Common myeloid progenitor, CD34-positive (primary cell): Measurements from ENCODE around the gene TMOD2.

ENCODE experiments used
- CTCF ChIA-PET: fragments of 350-600 bp; sonication (Branson Sonifier 250); formaldehyde crosslinking; loops from one replicate; lab custom pipeline; 2021; ENCODE audit warnings: antibody characterized with exemption; lab: Charles Lee
- POLR2A ChIA-PET: fragments of 350-600 bp; sonication (Branson Sonifier 250); formaldehyde crosslinking; loops from one replicate; lab custom pipeline; 2021; ENCODE audit warnings: antibody characterized with exemption; lab: Charles Lee
- DNase-seq, 3 donors: peaks; one replicate each; pipeline versions ENCODE4 v3.0.0 to v3.0.0-alpha.2; 2013
- H3K27ac ChIP-seq, 2 experiments: 1 replicate in 1 of 2; 2 replicates in 1 of 2; pipeline ENCODE4 v1.7.0; 2013; ENCODE audit warnings: inconsistent platforms in 2 of 2, low read length in 2 of 2, mild to moderate bottlenecking in 2 of 2, low read depth in 1 of 2, moderate library complexity in 1 of 2; ENCODE audit not compliant: severe bottlenecking in 2 of 2, insufficient read depth in 1 of 2, poor library complexity in 1 of 2
- H3K27me3 ChIP-seq, 5 experiments: replicated peaks in 2 of 5; 1 replicate in 3 of 5; 2 replicates in 2 of 5; pipeline versions ENCODE4 v1.6.1 to v1.7.0; 2013; ENCODE audit warnings: low read length in 4 of 5, mild to moderate bottlenecking in 2 of 5, moderate library complexity in 2 of 5, inconsistent platforms in 1 of 5; ENCODE audit not compliant: insufficient read depth in 5 of 5, control insufficient read depth in 4 of 5
- H3K36me3 ChIP-seq, 4 experiments: 1 replicate in 2 of 4; 2 replicates in 2 of 4; pipeline versions ENCODE4 v1.6.1 to v1.7.0; 2013; ENCODE audit warnings: low read length in 3 of 4, control low read depth in 1 of 4, mild to moderate bottlenecking in 1 of 4; ENCODE audit not compliant: control insufficient read depth in 4 of 4, insufficient read depth in 4 of 4
- H3K4me1 ChIP-seq, 4 experiments: 1 replicate in 3 of 4; 2 replicates in 1 of 4; pipeline versions ENCODE4 v1.6.1 to v1.7.1; 2013; ENCODE audit warnings: low read length in 3 of 4, mild to moderate bottlenecking in 3 of 4, control low read depth in 1 of 4, inconsistent platforms in 1 of 4, moderate library complexity in 1 of 4; ENCODE audit not compliant: control insufficient read depth in 4 of 4, insufficient read depth in 4 of 4; ENCODE audit errors: control extremely low read depth in 1 of 4
- H3K4me3 ChIP-seq, 7 experiments: 1 replicate in 4 of 7; 2 replicates in 3 of 7; pipeline versions ENCODE4 v1.5.1 to v1.7.0; 2013; ENCODE audit warnings: mild to moderate bottlenecking in 7 of 7, low read length in 6 of 7, moderate library complexity in 6 of 7, inconsistent platforms in 2 of 7, low read depth in 2 of 7, control low read depth in 1 of 7; ENCODE audit not compliant: insufficient read depth in 4 of 7, control insufficient read depth in 1 of 7; ENCODE audit errors: extremely low read depth in 1 of 7
- H3K9me3 ChIP-seq, 5 experiments: 1 replicate in 4 of 5; 2 replicates in 1 of 5; pipeline versions ENCODE4 v1.6.1 to v1.7.1; 2013; ENCODE audit warnings: low read length in 4 of 5, mild to moderate bottlenecking in 2 of 5, inconsistent platforms in 1 of 5, low read depth in 1 of 5, moderate library complexity in 1 of 5; ENCODE audit not compliant: control insufficient read depth in 4 of 5, insufficient read depth in 2 of 5; ENCODE audit errors: control extremely low read depth in 1 of 5
- WGBS: methylation state at CpG from one replicate; pipeline ENCODE4 v1.1.5; 2013; ENCODE audit not compliant: insufficient coverage; 5-methylcytosine and 5-hydroxymethylcytosine counted together

TMOD2 gene

GRCh38 chr15:51739061-51739712, 12.2 kb upstream of the TMOD2 start:
- no CpG with 5 or more reads among the region's 2 CpGs for WGBS
- Histone ChIP-seq H3K4me1 (peaks cover 20 to 45% (median 33%) of the 10 kb centered on the region in 4 experiments), H3K27me3 (no peaks in the 10 kb centered on the region), H3K27ac (no peak overlapping the region), H3K9me3 (no peaks in the 10 kb centered on the region), H3K36me3 (peaks cover 0 to 2% (median 0%) of the 10 kb centered on the region in 4 experiments), H3K4me3 (no peak overlapping the region)
- ChIA-PET POLR2A (no interaction called here), CTCF (interaction anchor here (0.9 to 1.1 kb wide), 2 partner anchors 8 to 38 kb away, joined by 3 read pairs; no protein-coding TSS in a partner anchor)
- no peak for DNase-seq

- H3K9me3 ChIP-seq, result no peaks in the 10 kb centered on the region
- POLR2A ChIA-PET, result no interaction called here
Measured at GRCh38 chr15:51749307-51749706, 2.1 kb upstream of the TMOD2 start.

GRCh38 chr15:51750186-51750585, 1.2 kb upstream of the TMOD2 start:
- WGBS, result 100% methylated on average over 2 of the region's 4 CpGs
- CTCF ChIA-PET, result interaction anchor here (0.7 to 1.6 kb wide), 2 partner anchors 14 to 26 kb away, joined by 3 to 4 read pairs; no protein-coding TSS in a partner anchor

More at GRCh38 chr15:51749307-51749706, 2.1 kb upstream of the TMOD2 start:
- CTCF ChIA-PET, result interaction anchor here (1.4 to 1.8 kb wide), 3 partner anchors 11 to 27 kb away, joined by 4 to 5 read pairs (median 5); partner anchors contain the start of gene LYSMD2
- H3K27me3 ChIP-seq, result peaks cover 0 to 7% (median 0%) of the 10 kb centered on the region in 5 experiments
- no peak overlapping the region for H3K4me3 ChIP-seq
- no peak for DNase-seq
- no peaks in the 10 kb centered on the region for H3K36me3 ChIP-seq
- H3K4me1 ChIP-seq, result peaks cover 3 to 27% (median 17%) of the 10 kb centered on the region in 4 experiments
- WGBS, result 97% methylated on average over 5 of the region's 5 CpGs
- no peak overlapping the region for H3K27ac ChIP-seq

GRCh38 chr15:51751697-51752683, 593 bp downstream of the TMOD2 start:
- Histone ChIP-seq H3K36me3 (peaks cover 0 to 2% (median 0%) of the 10 kb centered on the region in 4 experiments), H3K9me3 (no peaks in the 10 kb centered on the region), H3K4me1 (peaks cover 3 to 47% (median 33%) of the 10 kb centered on the region in 4 experiments), H3K27me3 (peaks cover 0 to 7% (median 0%) of the 10 kb centered on the region in 5 experiments), H3K4me3 (peak overlapping the region; percentile 68 to 88 (median 73)), H3K27ac (no peak overlapping the region)
- DNase-seq, result peak in 1 of 3 donors; percentile 54
- WGBS, result under 1% methylated on average over 50 of the region's 71 CpGs
- ChIA-PET POLR2A (no interaction called here), CTCF (interaction anchor here (0.8 to 1.6 kb wide), 5 partner anchors 14 to 102 kb away, joined by 3 to 6 read pairs (median 4); partner anchors contain the start of gene LYSMD2)

More at GRCh38 chr15:51750186-51750585, 1.2 kb upstream of the TMOD2 start:
- Histone ChIP-seq H3K27me3 (peaks cover 0 to 7% (median 0%) of the 10 kb centered on the region in 5 experiments), H3K4me1 (peaks cover 3 to 30% (median 18%) of the 10 kb centered on the region in 4 experiments), H3K9me3 (no peaks in the 10 kb centered on the region), H3K27ac (no peak overlapping the region), H3K36me3 (peaks cover 0 to 2% (median 0%) of the 10 kb centered on the region in 4 experiments), H3K4me3 (no peak overlapping the region)
- POLR2A ChIA-PET, result no interaction called here
- no peak for DNase-seq

- H3K27me3 ChIP-seq, result peaks cover 0 to 7% (median 0%) of the 10 kb centered on the region in 5 experiments
- no peak overlapping the region for H3K27ac ChIP-seq
- H3K9me3 ChIP-seq, result no peaks in the 10 kb centered on the region
- no peak for DNase-seq
- POLR2A ChIA-PET, result no interaction called here
- H3K4me3 ChIP-seq, result no peak overlapping the region
- peaks cover 0 to 2% (median 0%) of the 10 kb centered on the region in 4 experiments for H3K36me3 ChIP-seq
- peaks cover 3 to 47% (median 33%) of the 10 kb centered on the region in 4 experiments for H3K4me1 ChIP-seq
- CTCF ChIA-PET, result interaction anchor here (0.6 to 1.4 kb wide), 3 partner anchors 15 to 448 kb away, joined by 3 to 6 read pairs (median 3); partner anchors contain the start of gene LYSMD2
- WGBS, result 77% methylated on average over 2 of the region's 5 CpGs
Measured at GRCh38 chr15:51752888-51753287, 1.5 kb downstream of the TMOD2 start.

- Histone ChIP-seq H3K27me3 (peaks cover 0 to 9% (median 0%) of the 10 kb centered on the region in 5 experiments), H3K27ac (no peak overlapping the region), H3K36me3 (peaks cover 0 to 2% (median 0%) of the 10 kb centered on the region in 4 experiments), H3K4me1 (peaks cover 3 to 47% (median 33%) of the 10 kb centered on the region in 4 experiments), H3K4me3 (no peak overlapping the region), H3K9me3 (no peaks in the 10 kb centered on the region)
- WGBS, result no CpG with 5 or more reads among the region's 2 CpGs
- ChIA-PET POLR2A (no interaction called here), CTCF (interaction anchor here (0.8 to 1.1 kb wide), 2 partner anchors 21 to 105 kb away, joined by 3 read pairs; no protein-coding TSS in a partner anchor)
- peak in 1 of 3 donors; percentile 44 for DNase-seq
Measured at GRCh38 chr15:51754267-51754666, 2.9 kb downstream of the TMOD2 start.
